SK-N-SH (cell line): Measurements from ENCODE around the gene DUS2. TPM values are rescaled to one million over a fixed set of nuclear protein-coding genes. Genes with fewer than 3 reads are reported as not detected.

Experiments
- CTCF ChIA-PET: fragments of 300-600, 350-600 bp; formaldehyde crosslinking; extraction: SDS; loops from one replicate; lab custom pipeline; 2021; lab: Yijun Ruan, JAX
- POLR2A ChIA-PET: fragments of 350-600 bp; sonication (Branson Sonifier 250); formaldehyde crosslinking; extraction: SDS; loops from one replicate; lab custom pipeline; 2020; ENCODE audit warnings: antibody characterized with exemption, inconsistent platforms; lab: Yijun Ruan, JAX
- DNase-seq: peaks from one replicate; pipeline ENCODE4 v3.0.0; 2012
- H2AFZ ChIP-seq: fragments of 200-600 bp; sonication (generic); 2 replicates; pipeline ENCODE4 v1.8.1; 2016; ENCODE audit warnings: antibody characterized with exemption, mild to moderate bottlenecking, low read depth
- H3F3A ChIP-seq: fragments of 200-600 bp; sonication (generic); replicated peaks from 2 replicates; pipeline ENCODE3; 2016; ENCODE audit warnings: antibody characterized with exemption, mild to moderate bottlenecking; ENCODE audit not compliant: insufficient read depth
- H3K27ac ChIP-seq, 2 experiments: fragments of 200-500 bp in 1 of 2; fragments of 200-600 bp in 1 of 2; sonication (Bioruptor generic) in 1 of 2; sonication (generic), shearing (Covaris generic) in 1 of 2; 2 replicates each; pipeline versions ENCODE4 v1.5.1 to v1.6.1; 2014 to 2016; ENCODE audit warnings: low read depth in 2 of 2, inconsistent platforms in 1 of 2, low read length in 1 of 2, mild to moderate bottlenecking in 1 of 2, mixed read lengths in 1 of 2
- H3K27me3 ChIP-seq: fragments of 200-600 bp; sonication (generic), shearing (Covaris generic); 2 replicates; pipeline ENCODE4 v1.6.1; 2016; ENCODE audit warnings: mixed run types; ENCODE audit not compliant: insufficient read depth
- H3K36me3 ChIP-seq, 2 experiments: fragments of 200-500 bp in 1 of 2; fragments of 200-600 bp in 1 of 2; sonication (Bioruptor generic) in 1 of 2; sonication (generic) in 1 of 2; replicated peaks in 1 of 2; 2 replicates each; pipeline versions ENCODE3 to v1.5.1; 2014 to 2016; ENCODE audit warnings: low read length in 1 of 2, mild to moderate bottlenecking in 1 of 2; ENCODE audit not compliant: insufficient read depth in 2 of 2, control insufficient read depth in 1 of 2
- H3K4me1 ChIP-seq, 2 experiments: fragments of 200-500 bp in 1 of 2; fragments of 200-600 bp in 1 of 2; sonication (Bioruptor generic) in 1 of 2; sonication (generic), shearing (Covaris generic) in 1 of 2; 2 replicates each; pipeline versions ENCODE4 v1.5.1 to v1.6.1; 2014 to 2016; ENCODE audit warnings: low read depth in 1 of 2, low read length in 1 of 2, mixed run types in 1 of 2; ENCODE audit not compliant: insufficient read depth in 2 of 2, control insufficient read depth in 1 of 2
- H3K4me2 ChIP-seq: fragments of 200-600 bp; sonication (generic), shearing (Covaris generic); 2 replicates; pipeline ENCODE4 v1.6.1; 2017; ENCODE audit warnings: mixed run types
- H3K4me3 ChIP-seq, 2 experiments: fragments of 200-500 bp in 1 of 2; fragments of 200-600 bp in 1 of 2; sonication (Bioruptor generic) in 1 of 2; sonication (generic), shearing (Covaris generic) in 1 of 2; 2 replicates each; pipeline versions ENCODE4 v1.5.1 to v1.8.1; 2014 to 2016; ENCODE audit warnings: low read depth in 2 of 2, inconsistent platforms in 1 of 2, low read length in 1 of 2, mild to moderate bottlenecking in 1 of 2, mixed read lengths in 1 of 2, moderate library complexity in 1 of 2
- H3K79me2 ChIP-seq: fragments of 200-600 bp; sonication (generic); 2 replicates; pipeline ENCODE4 v1.8.1; 2017; ENCODE audit warnings: mild to moderate bottlenecking; ENCODE audit not compliant: insufficient read depth
- H3K9ac ChIP-seq: fragments of 200-600 bp; sonication (generic); 2 replicates; pipeline ENCODE4 v1.6.1; 2017; ENCODE audit warnings: mixed run types
- H3K9me2 ChIP-seq: fragments of 200-600 bp; sonication (generic); 2 replicates; pipeline ENCODE4 v1.6.1; 2017; ENCODE audit warnings: mixed run types
- H3K9me3 ChIP-seq: fragments of 200-600 bp; sonication (generic); 2 replicates; pipeline ENCODE4 v1.6.1; 2017; ENCODE audit warnings: mixed run types, mild to moderate bottlenecking, moderate library complexity
- H4K20me1 ChIP-seq: fragments of 200-600 bp; sonication (generic); 2 replicates; pipeline ENCODE4 v1.6.1; 2017; ENCODE audit warnings: mild to moderate bottlenecking, mixed run types; ENCODE audit not compliant: insufficient read depth
- ELF1 ChIP-seq: IDR thresholded peaks from 2 replicates; pipeline ENCODE4 v1.4.0; 2012
- EZH2phosphoT487 ChIP-seq: fragments of 200-600 bp; sonication (generic); IDR thresholded peaks from 2 replicates; pipeline ENCODE4 v1.6.1; 2017; ENCODE audit warnings: low read depth, mixed run types, mild to moderate bottlenecking, antibody characterized with exemption, moderate library complexity, borderline replicate concordance
- FOSL2 ChIP-seq: IDR thresholded peaks from 2 replicates; pipeline ENCODE4 v1.4.0; 2012; ENCODE audit warnings: low read depth, mild to moderate bottlenecking, moderate library complexity, borderline replicate concordance
- FOXM1 ChIP-seq: IDR thresholded peaks from 2 replicates; pipeline ENCODE4 v1.4.0; 2012; ENCODE audit warnings: low read depth, mild to moderate bottlenecking
- GABPA ChIP-seq: IDR thresholded peaks from 2 replicates; pipeline ENCODE4 v1.4.0; 2012; ENCODE audit warnings: low read depth, mild to moderate bottlenecking
- JUND ChIP-seq: IDR thresholded peaks from 2 replicates; pipeline ENCODE4 v1.4.0; 2012
- RAD21 ChIP-seq: IDR thresholded peaks from 2 replicates; pipeline ENCODE4 v1.6.1; 2012; ENCODE audit warnings: mild to moderate bottlenecking, low read length
- RFX5 ChIP-seq: IDR thresholded peaks from 2 replicates; pipeline ENCODE4 v1.6.1; 2012; ENCODE audit warnings: mild to moderate bottlenecking, improper control_type of control experiment, low read length
- SMC3 ChIP-seq: IDR thresholded peaks from 2 replicates; pipeline ENCODE4 v1.6.1; 2012; ENCODE audit warnings: low read depth, low read length, improper control_type of control experiment
- TEAD4 ChIP-seq: IDR thresholded peaks from 2 replicates; pipeline ENCODE4 v1.4.0; 2012; ENCODE audit warnings: mild to moderate bottlenecking, borderline replicate concordance; ENCODE audit not compliant: insufficient read depth
- YY1 ChIP-seq: IDR thresholded peaks from 2 replicates; pipeline ENCODE4 v1.4.0; 2012; ENCODE audit warnings: low read depth, mild to moderate bottlenecking
- WGBS: methylation state at CpG from one replicate; pipeline ENCODE4 v1.1.6; 2017; ENCODE audit warnings: low lambda C conversion rate; 5-methylcytosine and 5-hydroxymethylcytosine counted together
- polyA plus RNA-seq, 3 experiments: library from polyadenylated mRNA; depleted of rRNA; stranded (reverse); fragments of >200 nt; gene quantifications; 2 replicates each; pipeline ENCODE4 v1.2.3, GENCODE V29; 2012
- TF ChIP-seq, protein P1 (sequence below): fragments of 150-350 bp; IDR thresholded peaks from 2 replicates; pipeline ENCODE4 v1.6.1; 2017; ENCODE audit warnings: antibody characterized with exemption, low read length, low read depth, borderline replicate concordance
- TF ChIP-seq, protein P2 (sequence below): IDR thresholded peaks from 2 replicates; pipeline ENCODE4 v1.4.0; 2012; ENCODE audit warnings: low read depth, borderline replicate concordance
- TF ChIP-seq, protein P3 (sequence below): IDR thresholded peaks from 2 replicates; pipeline ENCODE4 v1.6.1; 2012; ENCODE audit warnings: mild to moderate bottlenecking, low read depth, low read length, moderate library complexity
- TF ChIP-seq, protein P4 (sequence below): IDR thresholded peaks from 2 replicates; pipeline ENCODE4 v1.4.0; 2012; ENCODE audit warnings: low read depth

The DUS2 gene
- polyA plus RNA-seq, 1 of the 3 experiments (the other 2 are of a cell fraction), result 16.1 TPM

DNA sequence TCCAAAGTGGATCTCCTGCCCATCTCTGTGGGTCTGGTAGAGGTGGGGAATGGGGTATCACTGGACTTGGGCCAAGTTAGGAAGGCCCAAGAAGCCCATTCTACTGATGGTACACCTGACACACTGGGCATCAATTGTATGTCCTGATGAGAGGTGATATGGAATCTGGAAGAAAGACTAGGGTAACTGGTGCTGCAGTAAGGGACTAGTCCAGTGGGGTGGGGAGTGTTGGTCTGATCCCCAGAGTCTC is 56.2 kb downstream of the DUS2 start (continued):
- TF ChIP-seq TEAD4 (no peak), JUND (no peak), FOSL2 (no peak), EZH2phosphoT487 (no peak), SMC3 (no peak)

DNA sequence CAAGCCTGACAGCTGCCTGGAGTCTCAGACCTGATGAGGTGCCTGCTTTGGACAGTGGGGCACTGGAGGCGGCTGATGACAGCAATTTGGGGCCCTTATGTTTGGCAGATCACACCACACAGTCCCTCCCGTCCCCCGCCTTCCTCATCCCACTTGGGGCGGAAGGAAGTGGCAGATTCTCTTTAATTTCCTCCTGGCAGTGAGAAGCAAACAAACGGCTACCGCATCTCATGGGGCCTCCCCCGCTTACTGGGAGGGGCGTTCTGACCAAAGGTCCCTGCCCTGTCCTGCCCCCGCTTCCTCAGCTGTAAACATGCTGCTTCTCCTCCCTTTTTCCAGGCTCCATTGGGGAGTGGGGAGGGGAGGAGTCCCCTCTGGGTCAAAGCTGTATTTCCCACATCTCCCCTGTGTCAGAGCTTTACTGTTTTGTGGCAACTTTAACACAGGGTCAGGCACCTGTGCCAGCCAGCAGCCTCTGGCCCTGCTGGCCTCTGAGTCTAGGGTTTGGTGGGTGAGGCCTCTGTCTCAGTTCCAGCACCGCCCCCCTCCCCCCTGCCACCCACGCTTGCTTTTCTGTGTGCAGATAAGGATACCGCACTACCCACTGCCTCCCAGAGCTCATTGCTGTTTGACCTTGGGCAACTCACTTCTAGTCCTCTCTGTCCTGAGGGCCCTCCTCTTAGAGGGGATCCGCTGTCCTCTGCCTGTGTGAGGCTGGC is 56.7 kb downstream of the DUS2 start:
- TF ChIP-seq ELF1, result no peak
- TF ChIP-seq RFX5, result no peak
- TF ChIP-seq, protein P1, sequence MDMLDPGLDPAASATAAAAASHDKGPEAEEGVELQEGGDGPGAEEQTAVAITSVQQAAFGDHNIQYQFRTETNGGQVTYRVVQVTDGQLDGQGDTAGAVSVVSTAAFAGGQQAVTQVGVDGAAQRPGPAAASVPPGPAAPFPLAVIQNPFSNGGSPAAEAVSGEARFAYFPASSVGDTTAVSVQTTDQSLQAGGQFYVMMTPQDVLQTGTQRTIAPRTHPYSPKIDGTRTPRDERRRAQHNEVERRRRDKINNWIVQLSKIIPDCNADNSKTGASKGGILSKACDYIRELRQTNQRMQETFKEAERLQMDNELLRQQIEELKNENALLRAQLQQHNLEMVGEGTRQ, result no peak
- TF ChIP-seq FOSL2, result no peak
- TF ChIP-seq RAD21, result no peak
- no peak for TF ChIP-seq GABPA
- no peak for TF ChIP-seq FOXM1
- TF ChIP-seq, protein P2, sequence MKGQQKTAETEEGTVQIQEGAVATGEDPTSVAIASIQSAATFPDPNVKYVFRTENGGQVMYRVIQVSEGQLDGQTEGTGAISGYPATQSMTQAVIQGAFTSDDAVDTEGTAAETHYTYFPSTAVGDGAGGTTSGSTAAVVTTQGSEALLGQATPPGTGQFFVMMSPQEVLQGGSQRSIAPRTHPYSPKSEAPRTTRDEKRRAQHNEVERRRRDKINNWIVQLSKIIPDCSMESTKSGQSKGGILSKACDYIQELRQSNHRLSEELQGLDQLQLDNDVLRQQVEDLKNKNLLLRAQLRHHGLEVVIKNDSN, result no peak
- no peaks in the 10 kb centered on the region for H3K79me2 ChIP-seq
- H3K9ac ChIP-seq, result no peak overlapping the region
- peaks cover 8% of the 10 kb centered on the region for H3F3A ChIP-seq
- H3K27me3 ChIP-seq, result no peaks in the 10 kb centered on the region
- H3K4me1 ChIP-seq, result peaks cover 6 to 10% of the 10 kb centered on the region in 2 experiments; a peak in 1 of 4 replicates
- H3K4me3 ChIP-seq, result no peak overlapping the region
- ChIA-PET CTCF (interaction anchor here (1.0 to 2.1 kb wide), 3 partner anchors 14 to 448 kb away, joined by 3 to 10 read pairs (median 7); no protein-coding TSS in a partner anchor), POLR2A (no interaction called here)
- H3K27ac ChIP-seq, result no peak overlapping the region
- DNase-seq, result no peak
- WGBS, result 96% methylated on average over 10 of the region's 13 CpGs
- peaks cover 0 to 33% of the 10 kb centered on the region in 2 experiments for H3K36me3 ChIP-seq
- no peak overlapping the region for H3K4me2 ChIP-seq
- no peaks in the 10 kb centered on the region for H3K9me3 ChIP-seq
- H3K9me2 ChIP-seq, result no peaks in the 10 kb centered on the region
- H2AFZ ChIP-seq, result no peak overlapping the region
- H4K20me1 ChIP-seq, result no peaks in the 10 kb centered on the region

DNA sequence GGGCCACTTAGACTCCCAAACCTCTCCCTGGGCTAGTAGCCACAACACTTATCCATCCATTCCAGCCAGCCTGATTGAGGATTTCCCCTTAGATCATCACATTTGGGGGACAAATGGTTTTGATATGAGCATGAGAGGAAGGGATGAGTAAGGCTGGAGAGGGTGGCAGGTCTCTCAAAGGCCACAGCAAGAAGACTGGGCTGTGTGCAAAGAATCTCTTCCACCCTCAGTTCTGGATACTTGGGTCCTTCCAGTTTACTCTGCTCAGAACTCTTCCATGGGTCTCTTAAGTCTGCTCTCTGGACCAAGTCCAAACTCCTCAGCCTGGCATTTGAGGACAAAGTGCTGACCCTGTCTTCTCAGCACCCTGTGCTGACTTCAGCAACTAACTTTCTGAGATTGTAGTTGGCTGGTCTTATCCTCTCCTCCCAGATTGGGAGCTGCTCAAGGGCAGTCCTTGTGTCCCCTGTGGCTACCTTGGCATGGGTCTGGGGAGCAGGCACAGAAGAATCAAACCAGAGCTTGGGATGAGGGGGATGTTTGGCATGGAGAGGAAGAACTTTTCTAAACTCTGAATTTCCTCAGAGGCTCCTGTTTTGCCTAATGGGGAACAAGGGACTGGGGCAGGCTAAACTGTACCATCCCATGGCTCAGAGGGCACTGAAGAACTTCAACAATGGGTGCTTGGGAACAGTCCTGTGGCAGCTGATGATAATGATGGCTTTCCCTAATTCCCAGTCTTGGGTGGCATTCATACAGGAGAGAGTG is 59.0 kb downstream of the DUS2 start:
- peaks cover 24% of the 10 kb centered on the region for H3F3A ChIP-seq
- H2AFZ ChIP-seq, result no peak overlapping the region
- H3K4me2 ChIP-seq, result no peak overlapping the region
- peaks cover 6 to 10% of the 10 kb centered on the region in 2 experiments; a peak in 2 of 4 replicates for H3K4me1 ChIP-seq
- no peak overlapping the region for H3K4me3 ChIP-seq
- CTCF ChIA-PET, result interaction anchor here (0.7 to 2.5 kb wide), 4 partner anchors 10 to 247 kb away, joined by 3 to 9 read pairs (median 4); no protein-coding TSS in a partner anchor
- H3K79me2 ChIP-seq, result peaks cover 15% of the 10 kb centered on the region
- H3K36me3 ChIP-seq, result peaks cover 0 to 17% of the 10 kb centered on the region in 2 experiments
- H3K27me3 ChIP-seq, result no peaks in the 10 kb centered on the region
- H4K20me1 ChIP-seq, result 0 out of 2 replicates have a peak, but pooled peaks cover 5% of the 10 kb centered on the region
- no peak for TF ChIP-seq TEAD4
- TF ChIP-seq YY1, result no peak
- TF ChIP-seq, protein P3, sequence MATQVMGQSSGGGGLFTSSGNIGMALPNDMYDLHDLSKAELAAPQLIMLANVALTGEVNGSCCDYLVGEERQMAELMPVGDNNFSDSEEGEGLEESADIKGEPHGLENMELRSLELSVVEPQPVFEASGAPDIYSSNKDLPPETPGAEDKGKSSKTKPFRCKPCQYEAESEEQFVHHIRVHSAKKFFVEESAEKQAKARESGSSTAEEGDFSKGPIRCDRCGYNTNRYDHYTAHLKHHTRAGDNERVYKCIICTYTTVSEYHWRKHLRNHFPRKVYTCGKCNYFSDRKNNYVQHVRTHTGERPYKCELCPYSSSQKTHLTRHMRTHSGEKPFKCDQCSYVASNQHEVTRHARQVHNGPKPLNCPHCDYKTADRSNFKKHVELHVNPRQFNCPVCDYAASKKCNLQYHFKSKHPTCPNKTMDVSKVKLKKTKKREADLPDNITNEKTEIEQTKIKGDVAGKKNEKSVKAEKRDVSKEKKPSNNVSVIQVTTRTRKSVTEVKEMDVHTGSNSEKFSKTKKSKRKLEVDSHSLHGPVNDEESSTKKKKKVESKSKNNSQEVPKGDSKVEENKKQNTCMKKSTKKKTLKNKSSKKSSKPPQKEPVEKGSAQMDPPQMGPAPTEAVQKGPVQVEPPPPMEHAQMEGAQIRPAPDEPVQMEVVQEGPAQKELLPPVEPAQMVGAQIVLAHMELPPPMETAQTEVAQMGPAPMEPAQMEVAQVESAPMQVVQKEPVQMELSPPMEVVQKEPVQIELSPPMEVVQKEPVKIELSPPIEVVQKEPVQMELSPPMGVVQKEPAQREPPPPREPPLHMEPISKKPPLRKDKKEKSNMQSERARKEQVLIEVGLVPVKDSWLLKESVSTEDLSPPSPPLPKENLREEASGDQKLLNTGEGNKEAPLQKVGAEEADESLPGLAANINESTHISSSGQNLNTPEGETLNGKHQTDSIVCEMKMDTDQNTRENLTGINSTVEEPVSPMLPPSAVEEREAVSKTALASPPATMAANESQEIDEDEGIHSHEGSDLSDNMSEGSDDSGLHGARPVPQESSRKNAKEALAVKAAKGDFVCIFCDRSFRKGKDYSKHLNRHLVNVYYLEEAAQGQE, result no peak
- TF ChIP-seq FOSL2, result no peak
- TF ChIP-seq, protein P4, sequence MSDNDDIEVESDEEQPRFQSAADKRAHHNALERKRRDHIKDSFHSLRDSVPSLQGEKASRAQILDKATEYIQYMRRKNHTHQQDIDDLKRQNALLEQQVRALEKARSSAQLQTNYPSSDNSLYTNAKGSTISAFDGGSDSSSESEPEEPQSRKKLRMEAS, result no peak
- TF ChIP-seq, all 33 proteins: peak for 0
- POLR2A ChIA-PET, result no interaction called here
- Histone ChIP-seq H3K9me3 (no peaks in the 10 kb centered on the region), H3K9me2 (no peaks in the 10 kb centered on the region), H3K9ac (no peak overlapping the region), H3K27ac (no peak overlapping the region)
- no peak for DNase-seq
